Osteoblast (primary cell): ENCODE results near the gene NOTUM. TPM values are rescaled to one million over a fixed set of nuclear protein-coding genes. Genes with fewer than 3 reads are reported as not detected.

Experiments used
- DNase-seq: peaks from one replicate; pipeline ENCODE4 v3.0.0; 2011; ENCODE audit warnings: low spot score, mixed read lengths; ENCODE audit not compliant: insufficient read length; ENCODE audit errors: missing footprints
- H2AFZ ChIP-seq: 2 replicates; pipeline ENCODE4 v1.6.0; 2011; ENCODE audit warnings: mild to moderate bottlenecking, low read length
- H3K27ac ChIP-seq: 2 replicates; pipeline ENCODE4 v1.5.1; 2011; ENCODE audit warnings: mild to moderate bottlenecking, low read depth, low read length, moderate library complexity
- H3K27me3 ChIP-seq: 2 replicates; pipeline ENCODE4 v1.6.0; 2012; ENCODE audit warnings: mild to moderate bottlenecking, control low read depth, inconsistent platforms, low read length, moderate library complexity; ENCODE audit not compliant: insufficient read depth
- H3K36me3 ChIP-seq: 2 replicates; pipeline ENCODE4 v1.5.1; 2011; ENCODE audit warnings: mild to moderate bottlenecking, low read length, control low read depth, moderate library complexity; ENCODE audit not compliant: insufficient read depth
- H3K4me1 ChIP-seq: 2 replicates; pipeline ENCODE4 v1.5.1; 2011; ENCODE audit warnings: mild to moderate bottlenecking, low read length, control low read depth, moderate library complexity; ENCODE audit not compliant: insufficient read depth
- H3K4me2 ChIP-seq: 2 replicates; pipeline ENCODE4 v1.6.0; 2011; ENCODE audit warnings: mild to moderate bottlenecking, low read length; ENCODE audit not compliant: insufficient read depth
- H3K4me3 ChIP-seq: fragments of 200-600 bp; sonication (generic); 3 replicates; pipeline ENCODE4 v1.5.1; 2012; ENCODE audit warnings: mild to moderate bottlenecking, low read length, inconsistent platforms; ENCODE audit not compliant: insufficient read depth
- H3K79me2 ChIP-seq: 2 replicates; pipeline ENCODE4 v1.6.0; 2012; ENCODE audit warnings: mild to moderate bottlenecking, low read length, control low read depth, inconsistent platforms; ENCODE audit not compliant: insufficient read depth
- H3K9me3 ChIP-seq: 2 replicates; pipeline ENCODE4 v1.5.1; 2011; ENCODE audit warnings: low read depth, low read length, control low read depth
- H4K20me1 ChIP-seq: 2 replicates; pipeline ENCODE4 v1.6.0; 2012; ENCODE audit warnings: mild to moderate bottlenecking, low read length, control low read depth; ENCODE audit not compliant: insufficient read depth
- total RNA-seq: library from RNA; depleted of rRNA; stranded (reverse); fragments of >200 nt; gene quantifications from 2 replicates; pipeline ENCODE4 v1.2.3, GENCODE V29; 2012
- TF ChIP-seq, protein P1 (sequence below): IDR thresholded peaks from 2 replicates; pipeline ENCODE4 v1.5.1; 2011; ENCODE audit warnings: mild to moderate bottlenecking, low read depth, low read length, moderate library complexity; ENCODE audit errors: extremely low read depth

NOTUM gene
- total RNA-seq, 1 donor = 0.72 TPM

DNA sequence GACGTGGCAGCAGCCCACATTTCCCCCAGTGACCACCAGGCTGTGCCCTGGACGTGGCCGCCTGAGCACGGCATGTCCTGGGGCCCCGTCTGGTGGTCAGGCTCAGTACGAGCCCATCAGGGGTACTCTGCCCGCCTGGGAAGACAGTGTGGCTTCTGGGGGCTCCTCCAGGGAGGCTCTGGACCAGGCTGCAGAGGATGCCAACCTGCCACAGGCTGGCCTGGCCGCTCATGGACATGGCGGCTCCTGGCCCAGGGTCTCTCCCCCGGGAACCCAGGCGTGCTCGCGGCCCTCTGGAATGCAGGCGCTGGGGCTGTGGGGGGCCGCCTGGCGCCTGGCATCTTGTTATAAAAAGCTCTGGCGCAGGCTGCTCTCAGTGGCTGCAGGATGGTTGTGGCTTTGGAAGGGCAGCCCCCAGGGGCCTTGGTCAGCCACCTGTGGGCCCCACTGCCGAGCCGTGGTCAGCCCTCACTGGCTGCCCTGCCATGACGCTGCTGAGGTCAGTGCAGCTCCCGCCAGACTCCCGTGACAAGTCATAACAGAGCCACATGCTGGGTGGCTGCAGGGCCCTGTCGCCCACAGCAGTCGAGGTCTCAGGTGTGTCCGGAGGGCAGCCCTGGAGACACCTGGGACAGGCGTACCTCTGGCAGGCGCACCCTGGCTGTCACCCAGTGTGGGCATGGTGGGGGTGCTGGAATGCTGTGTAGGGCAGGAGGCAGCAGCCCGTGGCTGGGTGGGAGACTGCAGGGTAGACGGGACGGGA is 46.7 kb upstream of the NOTUM start:
- H4K20me1 ChIP-seq = peaks cover 7% of the 10 kb centered on the region

DNA sequence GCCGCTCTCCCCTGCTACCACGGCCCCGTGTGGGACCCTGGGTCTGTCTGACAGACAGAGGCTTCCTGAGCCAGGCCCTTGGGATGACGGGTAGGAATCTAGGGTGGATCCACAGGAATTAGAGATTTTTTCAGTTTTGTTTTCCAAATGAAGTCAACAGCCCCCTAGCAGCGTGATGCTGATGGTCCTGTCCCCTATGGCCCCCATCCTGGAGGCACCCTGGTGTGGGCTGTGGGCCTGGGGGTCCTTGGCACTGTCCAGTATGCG is 46.2 kb upstream of the NOTUM start:
- Histone ChIP-seq H3K27ac (no peak overlapping the region), H3K36me3 (no peaks in the 10 kb centered on the region), H3K27me3 (no peaks in the 10 kb centered on the region), H3K79me2 (no peaks in the 10 kb centered on the region), H3K4me3 (no peak overlapping the region), H2AFZ (no peak overlapping the region), H3K4me2 (peak overlapping the region; percentile 23), H3K9me3 (no peaks in the 10 kb centered on the region), H3K4me1 (peaks cover 47% of the 10 kb centered on the region), H4K20me1 (peaks cover 7% of the 10 kb centered on the region)
- DNase-seq = no peak
- TF ChIP-seq, protein P1, sequence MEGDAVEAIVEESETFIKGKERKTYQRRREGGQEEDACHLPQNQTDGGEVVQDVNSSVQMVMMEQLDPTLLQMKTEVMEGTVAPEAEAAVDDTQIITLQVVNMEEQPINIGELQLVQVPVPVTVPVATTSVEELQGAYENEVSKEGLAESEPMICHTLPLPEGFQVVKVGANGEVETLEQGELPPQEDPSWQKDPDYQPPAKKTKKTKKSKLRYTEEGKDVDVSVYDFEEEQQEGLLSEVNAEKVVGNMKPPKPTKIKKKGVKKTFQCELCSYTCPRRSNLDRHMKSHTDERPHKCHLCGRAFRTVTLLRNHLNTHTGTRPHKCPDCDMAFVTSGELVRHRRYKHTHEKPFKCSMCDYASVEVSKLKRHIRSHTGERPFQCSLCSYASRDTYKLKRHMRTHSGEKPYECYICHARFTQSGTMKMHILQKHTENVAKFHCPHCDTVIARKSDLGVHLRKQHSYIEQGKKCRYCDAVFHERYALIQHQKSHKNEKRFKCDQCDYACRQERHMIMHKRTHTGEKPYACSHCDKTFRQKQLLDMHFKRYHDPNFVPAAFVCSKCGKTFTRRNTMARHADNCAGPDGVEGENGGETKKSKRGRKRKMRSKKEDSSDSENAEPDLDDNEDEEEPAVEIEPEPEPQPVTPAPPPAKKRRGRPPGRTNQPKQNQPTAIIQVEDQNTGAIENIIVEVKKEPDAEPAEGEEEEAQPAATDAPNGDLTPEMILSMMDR = no peak

More for the DNA sequence above, 46.7 kb upstream of the NOTUM start:
- Histone ChIP-seq H2AFZ (no peak overlapping the region), H3K79me2 (no peaks in the 10 kb centered on the region), H3K4me3 (no peak overlapping the region), H3K4me1 (peaks cover 47% of the 10 kb centered on the region), H3K4me2 (peak overlapping the region; percentile 23), H3K27me3 (no peaks in the 10 kb centered on the region), H3K9me3 (no peaks in the 10 kb centered on the region), H3K27ac (no peak overlapping the region), H3K36me3 (no peaks in the 10 kb centered on the region)
- DNase-seq = peak; percentile 96
- TF ChIP-seq, protein P1 = peak; percentile 21

DNA sequence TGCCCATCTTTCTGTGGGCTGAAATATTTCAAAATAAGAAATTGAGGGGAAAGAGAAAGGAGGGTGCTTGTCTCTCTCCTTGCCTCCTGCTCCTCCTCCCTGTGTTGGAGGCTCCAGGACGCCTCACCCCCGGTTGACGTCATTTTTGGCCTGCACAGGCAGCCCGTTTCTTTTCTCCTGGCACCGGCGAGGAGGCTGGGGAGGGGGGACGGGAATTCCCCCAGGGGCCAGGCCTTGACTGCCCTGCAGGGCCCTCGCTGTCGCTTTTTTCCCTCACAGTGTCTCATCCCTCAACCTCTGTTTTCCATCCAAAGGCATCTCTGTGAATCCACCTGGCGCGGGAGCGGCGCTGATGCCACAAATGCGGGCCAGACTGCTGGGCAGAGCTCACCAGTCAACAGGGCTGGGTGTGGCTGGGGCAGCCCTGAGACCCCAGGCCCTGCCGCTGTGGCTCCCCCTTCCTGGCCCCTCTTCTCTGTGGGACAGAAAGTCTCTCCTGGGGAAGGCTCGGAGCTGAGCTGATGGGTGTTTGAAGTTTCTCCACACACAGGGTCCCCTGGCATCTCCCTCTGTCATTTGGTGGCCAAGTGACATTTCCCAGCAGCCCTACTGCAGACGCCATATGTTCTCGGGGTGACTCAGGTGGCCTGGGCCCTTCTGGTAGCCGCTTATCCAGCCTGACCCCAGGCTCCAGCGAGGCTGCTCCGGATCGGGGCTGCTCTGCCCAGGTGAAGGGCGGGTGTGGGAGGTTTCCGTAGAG is 45.7 kb upstream of the NOTUM start:
- peak; percentile 95 for DNase-seq
- H3K4me1 ChIP-seq = peaks cover 47% of the 10 kb centered on the region
- no peaks in the 10 kb centered on the region for H3K36me3 ChIP-seq
- peak overlapping the region; percentile 23 for H3K4me2 ChIP-seq
- no peaks in the 10 kb centered on the region for H3K79me2 ChIP-seq
- peak overlapping the region; percentile 28 for H3K27ac ChIP-seq
- H4K20me1 ChIP-seq = peaks cover 7% of the 10 kb centered on the region
- no peaks in the 10 kb centered on the region for H3K27me3 ChIP-seq
- no peak overlapping the region for H2AFZ ChIP-seq
- H3K4me3 ChIP-seq = no peak overlapping the region
- H3K9me3 ChIP-seq = no peaks in the 10 kb centered on the region
- TF ChIP-seq, protein P1 = no peak

DNA sequence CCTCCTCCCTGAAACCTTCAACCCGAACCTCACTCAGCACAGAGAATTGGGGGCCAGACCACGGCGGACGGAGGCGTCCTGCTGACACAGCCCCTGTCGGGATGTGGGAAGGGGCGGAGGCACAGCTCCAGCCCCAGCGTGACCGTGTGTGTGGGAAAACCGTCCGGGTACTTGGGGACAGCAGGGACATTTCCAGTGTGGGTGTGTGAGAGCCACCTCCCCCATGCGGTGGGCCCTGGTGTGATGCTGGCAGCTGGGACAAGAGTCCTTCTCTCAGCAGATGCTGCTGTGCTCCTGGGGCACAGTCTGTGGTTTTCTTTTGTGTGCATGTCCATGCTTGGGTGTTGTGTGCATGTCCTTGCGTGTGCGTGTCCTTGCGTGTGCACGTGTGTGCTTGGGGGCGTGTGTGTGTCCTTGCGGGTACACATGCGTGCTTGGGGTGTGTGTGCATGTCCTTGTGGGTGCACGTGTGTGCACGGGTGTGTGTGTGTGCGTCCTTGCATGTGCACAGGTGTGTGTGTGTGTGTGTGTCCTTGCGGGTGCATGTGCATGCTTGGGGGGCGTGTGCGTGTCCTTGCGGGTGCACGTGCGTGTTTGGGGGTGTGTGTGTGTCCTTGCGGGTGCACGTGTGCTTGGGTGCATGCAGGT is 44.8 kb upstream of the NOTUM start:
- H3K79me2 ChIP-seq = no peaks in the 10 kb centered on the region
- TF ChIP-seq, protein P1 = no peak
- peaks cover 47% of the 10 kb centered on the region for H3K4me1 ChIP-seq
- H2AFZ ChIP-seq = no peak overlapping the region
- no peak overlapping the region for H3K4me2 ChIP-seq
- DNase-seq = no peak
- H3K36me3 ChIP-seq = no peaks in the 10 kb centered on the region
- no peaks in the 10 kb centered on the region for H3K9me3 ChIP-seq
- no peaks in the 10 kb centered on the region for H3K27me3 ChIP-seq
- H3K4me3 ChIP-seq = no peak overlapping the region
- H4K20me1 ChIP-seq = peaks cover 9% of the 10 kb centered on the region
- H3K27ac ChIP-seq = no peak overlapping the region
